ENCODE data around the gene TBX1.

Gene TBX1

DNA sequence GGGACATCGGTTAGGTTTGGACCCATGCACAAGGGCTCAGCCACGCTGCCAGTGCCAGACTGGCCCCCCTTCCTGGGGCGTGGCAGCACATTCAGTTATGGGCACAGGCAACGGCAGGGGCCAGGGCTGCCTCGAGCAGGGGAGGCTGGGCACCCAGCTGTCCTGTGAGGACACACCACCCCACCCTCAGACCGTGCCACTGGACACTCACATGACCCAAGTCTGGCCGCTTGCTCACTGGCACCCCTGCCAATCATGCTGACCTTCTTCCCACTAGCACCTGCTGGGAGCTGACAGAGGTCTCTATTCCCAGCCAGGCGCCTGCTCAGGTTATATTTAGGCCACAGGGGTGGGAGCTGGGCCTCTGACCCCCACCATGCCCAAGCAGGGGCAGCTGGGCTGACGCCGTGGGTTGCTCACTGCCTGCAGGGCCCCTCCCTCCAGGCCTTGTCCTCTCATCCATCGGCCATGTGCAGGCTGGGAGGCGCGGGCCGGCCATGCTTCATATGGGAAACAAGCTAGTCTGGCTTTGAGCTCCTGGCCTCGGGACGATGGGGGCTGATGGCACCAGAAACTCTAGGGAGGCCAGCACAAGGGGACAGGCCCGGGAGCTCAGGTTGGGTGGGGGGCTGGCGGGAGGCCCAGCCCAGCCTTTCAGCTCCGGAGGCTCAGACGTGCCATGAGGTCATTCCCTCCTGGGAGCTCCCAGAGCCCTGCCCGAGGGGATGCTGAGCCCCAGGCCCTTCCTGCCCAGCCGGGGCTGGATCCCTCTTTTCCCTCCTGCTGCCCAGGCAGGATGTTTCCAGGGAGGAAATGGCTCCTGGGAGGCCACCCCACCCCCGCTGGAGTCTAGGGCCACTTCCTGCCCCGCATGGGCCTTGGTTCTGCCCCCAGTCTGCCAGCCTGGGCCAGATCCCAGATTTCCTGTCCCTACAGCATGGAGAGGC, 15.2 kb upstream of the TBX1 start:
- Histone ChIP-seq H3K36me3 (ENCODE audit: control insufficient read depth, insufficient read depth, low read length) (no peaks in the 10 kb centered on the region), H3K27ac (ENCODE audit: insufficient read depth, low read length, poor library complexity, severe bottlenecking) (no peak overlapping the region), H3K4me1 (ENCODE audit: control insufficient read depth, insufficient read depth, low read length, poor library complexity, severe bottlenecking) (no peaks in the 10 kb centered on the region), H3K4me3 (ENCODE audit: insufficient read depth, low read depth, low read length, poor library complexity, severe bottlenecking) (no peak overlapping the region), H3K27me3 (replicated peaks; ENCODE audit: control insufficient read depth, insufficient read depth, low read length, poor library complexity, severe bottlenecking) (no peaks in the 10 kb centered on the region), H3K9me3 (ENCODE audit: control insufficient read depth, low read length) (no peaks in the 10 kb centered on the region)
- no peak for DNase-seq

DNA sequence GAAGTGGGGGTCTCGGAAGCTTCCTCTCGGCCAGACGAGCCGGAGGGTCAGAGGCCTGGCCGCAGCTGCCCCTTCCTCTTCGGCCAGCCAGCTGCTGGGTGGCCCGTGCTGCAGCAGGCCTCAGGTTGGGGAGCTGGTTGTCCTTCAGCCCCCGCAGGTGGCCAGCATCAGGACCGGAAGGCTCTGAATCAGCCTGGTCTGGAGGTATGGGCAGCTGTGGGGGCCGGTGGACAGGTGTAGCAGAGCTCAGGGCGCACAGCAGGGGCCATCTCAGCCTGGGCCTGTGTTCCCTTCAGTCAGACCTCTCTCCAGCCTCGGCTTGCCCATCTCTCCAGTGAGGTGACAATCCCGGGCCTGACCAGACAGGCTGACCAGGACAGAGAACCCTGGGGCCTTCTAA, 13.9 kb upstream of the TBX1 start:
- no peak for DNase-seq
- Histone ChIP-seq H3K27me3 (replicated peaks; ENCODE audit: control insufficient read depth, insufficient read depth, low read length, poor library complexity, severe bottlenecking) (no peaks in the 10 kb centered on the region), H3K4me1 (ENCODE audit: control insufficient read depth, insufficient read depth, low read length, poor library complexity, severe bottlenecking) (no peaks in the 10 kb centered on the region), H3K36me3 (ENCODE audit: control insufficient read depth, insufficient read depth, low read length) (no peaks in the 10 kb centered on the region), H3K27ac (ENCODE audit: insufficient read depth, low read length, poor library complexity, severe bottlenecking) (no peak overlapping the region), H3K4me3 (ENCODE audit: insufficient read depth, low read depth, low read length, poor library complexity, severe bottlenecking) (no peak overlapping the region), H3K9me3 (ENCODE audit: control insufficient read depth, low read length) (no peaks in the 10 kb centered on the region)

DNA sequence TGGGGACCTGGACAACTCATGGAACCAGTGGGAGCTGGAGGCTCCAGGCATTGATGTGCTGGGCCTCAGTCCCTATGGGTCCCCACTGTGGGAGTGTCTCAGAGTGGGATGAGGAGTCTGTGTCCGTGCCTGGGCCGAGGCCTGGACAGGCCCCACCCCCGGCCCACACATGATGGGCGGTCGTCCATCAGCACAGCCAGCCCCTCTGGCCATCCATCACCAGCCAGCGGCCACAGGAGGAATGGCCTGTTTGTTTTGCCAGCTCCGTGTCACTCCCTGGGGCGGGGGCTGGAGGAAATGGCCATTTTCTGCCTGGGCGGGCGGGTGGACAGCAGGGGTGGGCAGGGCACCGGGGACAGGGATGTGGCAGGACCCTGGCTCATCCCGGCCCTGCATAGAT, 13.0 kb upstream of the TBX1 start:
- DNase-seq, result no peak
- no peaks in the 10 kb centered on the region for H3K27me3 ChIP-seq (replicated peaks; ENCODE audit: control insufficient read depth, insufficient read depth, low read length, poor library complexity, severe bottlenecking)
- H3K36me3 ChIP-seq (ENCODE audit: control insufficient read depth, insufficient read depth, low read length), result no peaks in the 10 kb centered on the region
- H3K4me3 ChIP-seq (ENCODE audit: insufficient read depth, low read depth, low read length, poor library complexity, severe bottlenecking), result no peak overlapping the region
- H3K27ac ChIP-seq (ENCODE audit: insufficient read depth, low read length, poor library complexity, severe bottlenecking), result no peak overlapping the region
- no peaks in the 10 kb centered on the region for H3K4me1 ChIP-seq (ENCODE audit: control insufficient read depth, insufficient read depth, low read length, poor library complexity, severe bottlenecking)
- H3K9me3 ChIP-seq (ENCODE audit: control insufficient read depth, low read length), result no peaks in the 10 kb centered on the region

DNA sequence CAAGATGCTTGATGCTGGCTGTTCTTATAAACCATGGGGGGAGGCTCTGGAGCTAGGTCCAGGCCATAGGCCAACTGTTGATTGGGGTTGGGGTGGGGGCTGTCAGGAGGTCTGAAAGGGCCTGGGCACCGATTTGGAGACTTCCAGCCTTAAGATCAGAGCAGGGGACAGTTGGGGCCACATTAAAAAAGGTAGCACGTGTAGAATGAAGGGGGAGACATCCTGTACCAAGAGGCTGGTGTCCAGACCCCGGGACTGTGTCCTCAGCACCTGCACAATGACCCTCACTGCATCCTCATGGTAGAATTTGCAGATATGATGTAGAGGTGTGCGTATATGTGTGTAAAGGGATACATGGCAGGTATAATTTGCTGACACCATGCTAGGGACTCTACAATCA, 12.4 kb upstream of the TBX1 start:
- H3K9me3 ChIP-seq (ENCODE audit: control insufficient read depth, low read length), result no peaks in the 10 kb centered on the region
- no peaks in the 10 kb centered on the region for H3K4me1 ChIP-seq (ENCODE audit: control insufficient read depth, insufficient read depth, low read length, poor library complexity, severe bottlenecking)
- no peaks in the 10 kb centered on the region for H3K27me3 ChIP-seq (replicated peaks; ENCODE audit: control insufficient read depth, insufficient read depth, low read length, poor library complexity, severe bottlenecking)
- DNase-seq, result no peak
- H3K27ac ChIP-seq (ENCODE audit: insufficient read depth, low read length, poor library complexity, severe bottlenecking), result no peak overlapping the region
- H3K4me3 ChIP-seq (ENCODE audit: insufficient read depth, low read depth, low read length, poor library complexity, severe bottlenecking), result no peak overlapping the region
- H3K36me3 ChIP-seq (ENCODE audit: control insufficient read depth, insufficient read depth, low read length), result no peaks in the 10 kb centered on the region

DNA sequence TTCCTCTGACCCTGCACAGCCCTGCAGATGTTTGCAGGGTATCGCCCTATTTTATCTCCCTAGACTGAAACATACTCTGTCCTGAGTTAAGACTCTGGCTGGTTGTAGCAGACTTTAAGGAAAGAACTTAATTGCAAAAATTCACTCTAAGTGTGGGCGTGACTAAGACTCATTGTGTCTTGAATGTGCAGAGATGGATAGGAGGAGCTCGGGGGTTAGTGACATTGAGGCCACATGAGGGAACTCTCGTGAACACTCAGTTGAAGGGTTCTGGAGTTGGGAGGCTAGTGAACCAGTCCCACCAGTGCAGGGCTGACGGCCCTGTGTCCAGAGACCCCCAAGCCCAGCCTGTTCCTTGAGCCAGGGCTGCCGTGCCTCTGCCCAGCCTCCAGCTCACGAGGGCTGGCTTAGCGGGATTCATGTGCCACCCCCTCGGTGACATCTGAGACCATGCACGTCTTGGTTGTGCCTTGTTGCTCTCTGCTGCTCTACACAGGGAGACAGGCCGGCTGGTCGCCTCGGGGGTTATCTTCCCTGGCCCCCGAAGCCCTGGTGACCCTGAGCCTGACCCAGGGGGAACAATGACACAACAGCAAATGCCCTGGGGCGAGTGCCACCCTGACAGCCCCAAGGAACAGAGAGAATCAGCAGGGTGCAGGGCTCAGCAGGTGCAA, 11.4 kb upstream of the TBX1 start:
- no peaks in the 10 kb centered on the region for H3K4me1 ChIP-seq (ENCODE audit: control insufficient read depth, insufficient read depth, low read length, poor library complexity, severe bottlenecking)
- no peaks in the 10 kb centered on the region for H3K9me3 ChIP-seq (ENCODE audit: control insufficient read depth, low read length)
- no peaks in the 10 kb centered on the region for H3K36me3 ChIP-seq (ENCODE audit: control insufficient read depth, insufficient read depth, low read length)
- H3K27ac ChIP-seq (ENCODE audit: insufficient read depth, low read length, poor library complexity, severe bottlenecking), result no peak overlapping the region
- no peak overlapping the region for H3K4me3 ChIP-seq (ENCODE audit: insufficient read depth, low read depth, low read length, poor library complexity, severe bottlenecking)
- no peak for DNase-seq
- H3K27me3 ChIP-seq (replicated peaks; ENCODE audit: control insufficient read depth, insufficient read depth, low read length, poor library complexity, severe bottlenecking), result no peaks in the 10 kb centered on the region

DNA sequence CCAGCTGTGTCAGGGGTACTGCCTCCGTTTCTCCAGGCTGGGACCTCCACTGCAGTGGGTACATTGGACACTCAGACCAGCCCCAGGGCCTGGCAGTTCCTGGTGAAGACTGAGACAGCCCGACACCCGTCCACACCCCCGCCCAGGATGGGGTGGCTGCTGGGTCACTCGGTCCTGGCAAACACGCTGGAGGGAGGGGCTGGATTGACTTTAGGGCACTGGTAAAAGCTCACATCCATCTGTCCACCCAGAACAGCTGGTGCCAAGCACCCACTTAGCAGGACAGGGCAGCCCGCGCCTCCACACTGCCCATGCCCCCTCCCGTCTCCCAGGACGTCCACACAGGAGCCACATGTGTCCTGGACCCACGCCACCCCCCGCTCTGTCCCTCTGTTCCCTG, 10.7 kb upstream of the TBX1 start:
- peaks cover 7% of the 10 kb centered on the region for H3K27me3 ChIP-seq (replicated peaks; ENCODE audit: control insufficient read depth, insufficient read depth, low read length, poor library complexity, severe bottlenecking)
- H3K4me1 ChIP-seq (ENCODE audit: control insufficient read depth, insufficient read depth, low read length, poor library complexity, severe bottlenecking), result no peaks in the 10 kb centered on the region
- no peak for DNase-seq
- no peak overlapping the region for H3K27ac ChIP-seq (ENCODE audit: insufficient read depth, low read length, poor library complexity, severe bottlenecking)
- no peaks in the 10 kb centered on the region for H3K36me3 ChIP-seq (ENCODE audit: control insufficient read depth, insufficient read depth, low read length)
- H3K4me3 ChIP-seq (ENCODE audit: insufficient read depth, low read depth, low read length, poor library complexity, severe bottlenecking), result no peak overlapping the region
- H3K9me3 ChIP-seq (ENCODE audit: control insufficient read depth, low read length), result no peaks in the 10 kb centered on the region

DNA sequence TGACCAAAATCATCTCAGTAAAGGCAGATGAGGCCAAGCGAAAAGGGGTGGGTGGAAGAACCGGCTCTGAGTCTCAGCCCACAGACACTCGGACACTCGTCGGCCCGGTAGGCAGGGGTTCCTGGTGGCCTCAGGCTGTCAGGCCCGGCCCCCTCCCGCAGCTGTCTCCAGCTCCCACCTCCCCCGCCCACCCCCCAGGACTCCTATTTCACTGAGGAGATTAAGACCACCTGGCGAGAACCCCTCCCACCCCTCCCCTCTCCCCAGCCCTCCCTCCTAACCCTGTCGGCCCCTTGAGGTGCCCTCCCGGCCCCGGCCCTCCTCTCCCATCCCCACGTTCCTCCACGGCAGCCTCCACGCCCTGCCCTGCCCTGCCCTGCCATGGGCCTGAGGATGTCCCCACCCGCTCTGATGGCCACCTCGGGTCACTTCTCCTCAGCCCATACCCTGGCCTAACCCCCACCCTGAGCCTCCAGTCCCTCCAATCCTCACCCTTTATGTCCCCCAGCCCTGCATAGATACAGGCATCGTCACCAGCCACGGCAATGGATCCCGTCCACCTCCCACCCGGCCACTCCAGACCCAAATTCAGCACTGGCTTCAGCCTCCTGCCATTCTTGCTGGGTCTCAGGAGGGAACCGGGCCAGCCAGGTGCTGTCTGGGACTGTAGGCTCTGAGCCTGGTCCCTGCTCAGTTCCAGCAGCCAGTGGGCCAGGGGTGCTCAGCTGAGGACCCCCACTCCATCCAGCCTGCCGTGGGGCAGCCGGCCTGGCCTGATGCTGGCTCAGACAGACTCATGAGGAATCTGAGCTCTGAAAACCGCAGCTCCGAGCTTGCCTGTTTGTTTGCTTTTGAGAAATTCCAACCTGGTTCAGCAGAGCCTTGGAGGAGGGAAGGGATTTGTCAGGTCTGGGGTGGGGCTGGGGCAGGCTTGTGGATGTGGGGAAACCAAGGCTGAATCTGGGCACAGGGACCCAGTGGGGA, 9.8 kb upstream of the TBX1 start:
- no peak for DNase-seq
- peaks cover 16% of the 10 kb centered on the region for H3K27me3 ChIP-seq (replicated peaks; ENCODE audit: control insufficient read depth, insufficient read depth, low read length, poor library complexity, severe bottlenecking)

DNA sequence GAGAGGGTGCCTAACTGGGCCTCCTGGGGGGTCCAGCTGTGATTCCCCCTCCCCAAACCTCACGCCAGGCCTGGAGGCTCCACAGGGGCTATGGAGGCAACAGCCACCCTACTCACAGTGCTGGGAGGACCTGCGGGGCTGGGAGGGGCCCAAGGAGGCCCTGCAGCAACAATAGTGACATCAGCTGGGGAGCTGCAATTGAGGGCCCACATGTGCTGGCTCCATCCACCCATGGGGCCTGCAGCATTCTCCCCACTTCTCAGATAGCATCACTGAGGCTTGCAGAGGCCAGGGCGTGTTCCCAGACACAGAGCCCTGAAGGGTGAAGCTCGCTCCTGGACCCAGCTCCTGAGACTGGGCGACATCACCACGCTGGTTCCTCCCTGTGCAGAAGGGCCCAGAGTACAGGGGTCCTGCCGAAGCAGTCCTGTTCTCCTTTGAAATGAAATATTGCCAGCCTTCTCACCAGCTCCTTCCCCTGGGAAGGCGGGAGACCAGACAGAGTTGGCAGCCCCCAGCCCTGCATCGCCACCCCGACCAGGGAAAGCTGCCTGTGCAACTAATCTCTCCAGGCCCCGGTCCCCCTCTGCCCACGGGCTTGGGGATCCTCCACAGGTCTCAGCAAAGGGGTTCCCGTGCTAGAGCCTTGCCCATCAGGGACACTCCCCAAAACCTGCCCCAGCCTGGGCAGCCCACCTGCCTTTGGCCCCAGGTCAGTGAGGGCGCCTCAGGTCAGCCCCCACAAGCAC, 8.9 kb upstream of the TBX1 start:
- Histone ChIP-seq H3K4me1 (ENCODE audit: control insufficient read depth, insufficient read depth, low read length, poor library complexity, severe bottlenecking) (peaks cover 15% of the 10 kb centered on the region), H3K4me3 (ENCODE audit: insufficient read depth, low read depth, low read length, poor library complexity, severe bottlenecking) (no peak overlapping the region), H3K36me3 (ENCODE audit: control insufficient read depth, insufficient read depth, low read length) (no peaks in the 10 kb centered on the region), H3K27ac (ENCODE audit: insufficient read depth, low read length, poor library complexity, severe bottlenecking) (no peak overlapping the region), H3K9me3 (ENCODE audit: control insufficient read depth, low read length) (no peaks in the 10 kb centered on the region), H3K27me3 (replicated peaks; ENCODE audit: control insufficient read depth, insufficient read depth, low read length, poor library complexity, severe bottlenecking) (peaks cover 25% of the 10 kb centered on the region)
- no peak for DNase-seq

More for the DNA sequence above, 9.8 kb upstream of the TBX1 start:
- H3K4me1 ChIP-seq (ENCODE audit: control insufficient read depth, insufficient read depth, low read length, poor library complexity, severe bottlenecking), result peaks cover 8% of the 10 kb centered on the region
- H3K9me3 ChIP-seq (ENCODE audit: control insufficient read depth, low read length), result no peaks in the 10 kb centered on the region
- no peak overlapping the region for H3K4me3 ChIP-seq (ENCODE audit: insufficient read depth, low read depth, low read length, poor library complexity, severe bottlenecking)
- H3K36me3 ChIP-seq (ENCODE audit: control insufficient read depth, insufficient read depth, low read length), result no peaks in the 10 kb centered on the region
- no peak overlapping the region for H3K27ac ChIP-seq (ENCODE audit: insufficient read depth, low read length, poor library complexity, severe bottlenecking)

DNA sequence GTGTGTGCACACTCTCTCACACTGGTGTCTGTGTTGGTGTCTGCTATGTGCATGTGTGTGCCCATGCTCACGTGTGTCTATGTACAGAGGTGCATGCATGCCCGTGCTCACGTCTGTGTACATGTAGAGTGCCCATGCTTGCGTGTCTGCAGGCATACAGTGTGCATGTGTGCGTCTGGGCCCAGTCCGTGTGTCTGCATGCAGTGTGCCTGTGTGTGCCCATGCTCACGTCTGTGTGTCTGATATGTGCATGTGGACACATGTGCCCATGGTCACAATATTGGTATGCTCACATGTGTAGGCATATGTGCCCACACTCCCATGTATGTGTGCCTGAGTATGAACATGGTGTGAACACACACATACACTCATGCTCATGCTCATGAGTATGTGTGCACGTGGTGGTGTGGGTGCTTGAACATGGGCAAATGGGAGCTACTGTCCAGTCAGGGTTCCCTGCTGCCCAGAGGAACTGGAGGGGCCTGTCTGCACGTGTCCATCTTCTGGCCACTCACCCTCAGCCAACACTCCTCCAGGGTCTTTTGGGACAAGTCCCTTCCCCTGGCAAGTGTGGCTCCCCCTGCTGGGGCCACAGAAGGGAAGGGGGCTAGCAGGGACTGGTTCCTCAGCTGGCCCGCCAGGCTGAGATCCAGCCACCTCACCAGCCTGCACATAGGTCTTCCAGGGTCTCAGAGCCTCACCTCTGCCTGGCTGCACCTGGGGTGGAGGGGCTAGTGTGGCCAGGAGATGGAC, 7.3 kb upstream of the TBX1 start:
- no peak overlapping the region for H3K4me3 ChIP-seq (ENCODE audit: insufficient read depth, low read depth, low read length, poor library complexity, severe bottlenecking)
- H3K27me3 ChIP-seq (replicated peaks; ENCODE audit: control insufficient read depth, insufficient read depth, low read length, poor library complexity, severe bottlenecking), result peaks cover 35% of the 10 kb centered on the region
- H3K9me3 ChIP-seq (ENCODE audit: control insufficient read depth, low read length), result no peaks in the 10 kb centered on the region
- H3K36me3 ChIP-seq (ENCODE audit: control insufficient read depth, insufficient read depth, low read length), result no peaks in the 10 kb centered on the region
- no peak overlapping the region for H3K27ac ChIP-seq (ENCODE audit: insufficient read depth, low read length, poor library complexity, severe bottlenecking)
- DNase-seq, result no peak
- peaks cover 24% of the 10 kb centered on the region for H3K4me1 ChIP-seq (ENCODE audit: control insufficient read depth, insufficient read depth, low read length, poor library complexity, severe bottlenecking)

All from effector memory CD4-positive, alpha-beta T cell (primary cell).